Mammary epithelial cell (primary cell): ENCODE measurements around the gene CAV3.
A peak's percentile ranks its signal among the peaks of the same experiment; 100 is the strongest.

Source experiments
- CTCF ChIP-seq, 2 donors: IDR thresholded peaks in 1 of 2; conservative IDR thresholded peaks in 1 of 2; 2 replicates each; pipeline ENCODE4 v1.5.1; 2011 to 2012; ENCODE audit warnings: inconsistent platforms in 2 of 2, low read length in 2 of 2, mild to moderate bottlenecking in 2 of 2, control low read depth in 1 of 2, low read depth in 1 of 2; ENCODE audit not compliant: insufficient read depth in 1 of 2; ENCODE audit errors: extremely low read depth in 1 of 2
- EZH2 ChIP-seq: IDR thresholded peaks from 2 replicates; pipeline ENCODE4 v1.6.1; 2012; ENCODE audit warnings: low read length, inconsistent platforms, borderline replicate concordance

- TF ChIP-seq CTCF (conservative IDR thresholded peaks at IDR 0.05 in 1 of 2, IDR thresholded peaks at IDR 0.05 in 1 of 2; ENCODE audit: extremely low read depth in 1 of 2, insufficient read depth in 1 of 2, low read depth in 1 of 2, low read length in 2 of 2) (peak in 1 of 2 donors; percentile 10), EZH2 (no peak)
Measured at GRCh38 chr3:8757551-8758518, 24.2 kb downstream of the CAV3 start.
